T-helper 17 cell (primary cell): Measurements from ENCODE around the gene RAD50. TPM values are rescaled to one million over a fixed set of nuclear protein-coding genes. Genes with fewer than 3 reads are reported as not detected.
"Not testable (repeated sequence)": the region's sequence is repeated elsewhere in the genome, so short reads cannot be mapped to it uniquely, and the experiment has no call there.

Source experiments
- ATAC-seq: fragments of 150-1000 bp; cut with Tn5 transposase; 2 replicates; pipeline ENCODE4 v1.10.0; 2021; ENCODE audit warnings: mild to moderate bottlenecking, moderate library complexity
- DNase-seq, 3 donors: peaks; one replicate each; pipeline versions ENCODE4 v3.0.0 to v3.0.0-alpha.2; 2020 to 2021
- H3K9me3 ChIP-seq: one replicate; pipeline ENCODE4 v1.7.0; 2013; ENCODE audit warnings: low read length, mild to moderate bottlenecking; ENCODE audit not compliant: control insufficient read depth, poor library complexity, severe bottlenecking
- H3K27ac Mint-ChIP-seq: one replicate; pipeline ENCODE4 v1.8.0; 2022; ENCODE audit warnings: mild to moderate bottlenecking, moderate library complexity, mixed read lengths
- H3K27me3 Mint-ChIP-seq: one replicate; pipeline ENCODE4 v1.8.0; 2022; ENCODE audit warnings: mixed read lengths
- H3K36me3 Mint-ChIP-seq: one replicate; pipeline ENCODE4 v1.8.0; 2022; ENCODE audit warnings: low read depth, mixed read lengths
- H3K4me1 Mint-ChIP-seq: one replicate; pipeline ENCODE4 v1.8.0; 2022; ENCODE audit warnings: mild to moderate bottlenecking, mixed read lengths
- H3K4me3 Mint-ChIP-seq: one replicate; pipeline ENCODE4 v1.8.0; 2022; ENCODE audit warnings: mild to moderate bottlenecking, moderate library complexity, mixed read lengths
- total RNA-seq, 4 donors: library from RNA in 2 of 4; stranded (reverse) in 2 of 4; gene quantifications; one replicate each; pipeline ENCODE4 v1.2.3 and lab custom pipeline; 2022 to 2026

The RAD50 gene
- total RNA-seq, 2 donors from 2014 or later, result 20.4 to 22.2 TPM

DNA sequence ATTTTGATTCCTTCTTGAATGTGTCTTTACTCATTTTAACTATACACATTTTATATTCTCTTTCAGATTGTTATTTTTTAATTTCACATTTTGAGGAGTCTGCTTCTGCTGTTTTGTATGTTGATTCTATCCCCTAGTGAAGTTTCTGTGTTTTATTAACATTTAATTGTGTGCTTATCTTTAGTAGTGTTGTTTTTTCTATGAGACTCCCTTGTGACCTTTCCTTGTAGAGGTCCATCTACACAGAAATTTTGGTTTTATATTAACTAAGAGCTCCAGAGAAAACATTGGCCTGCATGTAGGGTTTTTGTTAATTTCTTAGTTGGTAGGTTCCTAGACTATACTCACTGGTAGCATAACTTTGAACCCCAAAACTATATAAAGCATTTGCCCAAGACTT is 65.8 kb downstream of the RAD50 start:
- no peak overlapping the region for H3K4me3 Mint-ChIP-seq
- H3K27ac Mint-ChIP-seq, result peak overlapping the region; percentile 62
- peaks cover 13% of the 10 kb centered on the region for H3K4me1 Mint-ChIP-seq
- H3K27me3 Mint-ChIP-seq, result no peaks in the 10 kb centered on the region
- no peaks in the 10 kb centered on the region for H3K9me3 ChIP-seq
- ATAC-seq (no peak), DNase-seq (no peak)
- peaks cover 20% of the 10 kb centered on the region for H3K36me3 Mint-ChIP-seq

DNA sequence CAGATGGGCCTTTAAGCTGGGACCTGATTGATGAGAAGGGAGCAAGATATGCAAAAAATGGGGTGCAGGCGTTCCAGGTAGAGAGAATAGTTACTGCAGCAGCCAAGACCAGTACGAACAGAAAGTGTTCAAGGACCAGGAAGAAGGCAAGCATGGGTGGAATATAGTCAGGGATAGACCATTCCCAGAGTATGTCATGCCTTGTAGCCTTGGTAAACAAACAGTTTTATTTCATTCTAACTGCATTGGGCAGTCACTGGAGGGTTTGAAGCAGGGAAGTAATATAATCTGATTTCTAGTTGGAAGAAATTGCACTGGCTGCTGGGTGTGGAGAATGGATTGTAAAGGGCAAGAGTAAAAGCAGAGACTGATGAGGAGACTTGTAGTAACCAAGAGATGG is 70.7 kb downstream of the RAD50 start:
- ATAC-seq (no peak), DNase-seq (no peak)
- no peaks in the 10 kb centered on the region for H3K9me3 ChIP-seq
- no peaks in the 10 kb centered on the region for H3K27me3 Mint-ChIP-seq
- peaks cover 29% of the 10 kb centered on the region for H3K4me1 Mint-ChIP-seq
- peaks cover 18% of the 10 kb centered on the region for H3K36me3 Mint-ChIP-seq
- no peak overlapping the region for H3K27ac Mint-ChIP-seq
- no peak overlapping the region for H3K4me3 Mint-ChIP-seq

DNA sequence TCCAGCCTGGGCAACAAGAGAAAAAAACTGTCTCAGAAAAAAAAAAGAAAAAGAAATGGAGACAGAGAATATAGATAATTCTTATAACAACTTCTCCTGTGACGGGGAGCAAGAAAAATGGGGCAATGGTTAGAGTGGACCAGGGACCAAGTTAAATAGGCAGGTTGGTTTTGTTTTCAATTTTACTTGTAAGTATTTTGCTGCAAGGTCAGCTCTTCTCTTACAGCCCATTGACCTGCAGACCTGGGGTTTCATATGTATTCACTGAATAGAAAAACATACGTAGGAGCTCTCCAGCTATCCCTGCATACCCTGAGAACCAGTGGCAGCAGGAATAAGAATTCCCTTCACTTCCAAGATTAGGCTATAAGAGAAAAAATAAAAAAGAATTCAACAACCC is 72.0 kb downstream of the RAD50 start:
- no peaks in the 10 kb centered on the region for H3K9me3 ChIP-seq
- peaks cover 12% of the 10 kb centered on the region for H3K36me3 Mint-ChIP-seq
- H3K4me1 Mint-ChIP-seq, result peaks cover 24% of the 10 kb centered on the region
- DNase-seq, result no peak
- H3K4me3 Mint-ChIP-seq, result no peak overlapping the region
- H3K27ac Mint-ChIP-seq, result peak overlapping the region; percentile 43
- H3K27me3 Mint-ChIP-seq, result no peaks in the 10 kb centered on the region
- no peak for ATAC-seq

DNA sequence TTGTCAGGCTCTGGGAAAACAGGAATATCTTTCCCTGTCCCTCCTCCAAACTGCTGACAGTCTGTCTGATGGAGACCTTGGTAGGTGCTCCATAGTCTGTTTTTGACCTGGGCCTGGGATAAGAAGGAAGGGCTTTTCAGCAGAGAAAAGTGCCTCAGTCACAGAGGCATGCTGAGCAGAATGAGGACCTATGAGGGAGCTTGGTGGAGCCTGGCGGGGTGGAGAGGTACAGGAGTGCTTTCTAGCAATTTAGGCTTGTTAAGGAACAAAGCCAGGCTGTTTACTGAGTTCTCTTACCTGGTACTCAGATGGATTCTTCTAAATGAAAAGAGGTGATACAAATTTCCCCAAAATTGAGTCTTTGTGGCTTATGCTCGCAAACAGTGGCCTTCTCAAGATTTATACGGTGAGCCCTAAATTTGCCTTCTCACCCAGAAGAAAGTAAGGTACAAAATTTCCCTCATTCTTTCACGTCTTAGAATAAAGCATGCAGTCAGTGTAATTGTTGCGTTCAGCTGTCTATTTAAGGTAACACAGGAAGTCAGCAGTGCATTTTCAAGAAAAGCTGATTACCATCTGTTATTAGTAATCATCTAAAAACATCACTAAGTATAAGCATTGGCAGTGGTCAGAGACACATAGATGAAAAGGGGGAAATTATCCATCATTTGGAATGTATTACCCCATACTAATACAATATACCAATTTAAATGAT is 72.6 kb downstream of the RAD50 start:
- DNase-seq (no peak), ATAC-seq (no peak)
- no peaks in the 10 kb centered on the region for H3K9me3 ChIP-seq
- H3K4me1 Mint-ChIP-seq, result peaks cover 24% of the 10 kb centered on the region
- H3K36me3 Mint-ChIP-seq, result peaks cover 12% of the 10 kb centered on the region
- no peaks in the 10 kb centered on the region for H3K27me3 Mint-ChIP-seq
- peak overlapping the region; percentile 43 for H3K27ac Mint-ChIP-seq
- no peak overlapping the region for H3K4me3 Mint-ChIP-seq

DNA sequence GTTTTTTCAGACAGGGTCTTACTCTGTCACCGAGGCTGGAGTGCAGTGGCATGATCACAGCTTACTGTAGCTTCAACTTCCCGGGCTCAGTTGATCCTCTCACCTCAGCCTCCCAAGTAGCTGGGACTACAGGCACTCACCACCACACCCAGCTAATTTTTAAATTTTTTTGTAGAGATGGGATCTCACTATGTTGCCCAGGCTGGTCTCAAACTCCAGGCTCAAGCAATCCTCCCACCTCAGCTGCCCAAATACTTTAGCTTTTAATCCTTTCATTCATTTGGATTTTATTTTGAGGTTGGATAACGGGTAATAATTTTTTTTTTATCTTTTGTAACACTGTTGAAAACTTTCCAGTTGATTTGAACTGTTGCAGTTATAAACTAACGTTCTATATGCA is 76.8 kb downstream of the RAD50 start:
- not testable (repeated sequence) for H3K36me3 Mint-ChIP-seq, ATAC-seq, DNase-seq, H3K4me3 Mint-ChIP-seq, H3K9me3 ChIP-seq, H3K27me3 Mint-ChIP-seq, H3K27ac Mint-ChIP-seq
- H3K4me1 Mint-ChIP-seq, result peaks cover 21% of the 10 kb centered on the region

DNA sequence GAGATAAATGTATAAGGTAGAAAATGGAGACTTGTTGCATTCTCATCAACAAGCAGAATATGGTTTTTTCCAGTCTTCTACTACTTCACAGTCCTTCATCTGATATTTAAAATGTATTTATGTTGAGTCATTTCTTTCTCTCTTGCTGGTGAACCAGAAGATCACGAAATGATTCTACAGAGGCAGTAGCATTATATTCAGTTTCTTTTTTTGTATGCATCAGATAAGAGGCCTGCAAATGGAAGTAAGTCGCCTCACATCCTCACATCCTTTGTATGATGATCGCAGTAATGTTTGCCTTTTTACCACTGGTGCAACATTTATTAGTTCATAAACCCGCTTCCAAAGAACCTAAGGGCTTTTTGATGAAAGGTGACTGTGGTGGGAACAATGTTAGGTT is 79.1 kb downstream of the RAD50 start:
- no peaks in the 10 kb centered on the region for H3K27me3 Mint-ChIP-seq
- H3K4me3 Mint-ChIP-seq, result no peak overlapping the region
- no peaks in the 10 kb centered on the region for H3K9me3 ChIP-seq
- H3K27ac Mint-ChIP-seq, result no peak overlapping the region
- H3K36me3 Mint-ChIP-seq, result peaks cover 5% of the 10 kb centered on the region
- no peak for ATAC-seq
- peaks cover 12% of the 10 kb centered on the region for H3K4me1 Mint-ChIP-seq
- no peak for DNase-seq

DNA sequence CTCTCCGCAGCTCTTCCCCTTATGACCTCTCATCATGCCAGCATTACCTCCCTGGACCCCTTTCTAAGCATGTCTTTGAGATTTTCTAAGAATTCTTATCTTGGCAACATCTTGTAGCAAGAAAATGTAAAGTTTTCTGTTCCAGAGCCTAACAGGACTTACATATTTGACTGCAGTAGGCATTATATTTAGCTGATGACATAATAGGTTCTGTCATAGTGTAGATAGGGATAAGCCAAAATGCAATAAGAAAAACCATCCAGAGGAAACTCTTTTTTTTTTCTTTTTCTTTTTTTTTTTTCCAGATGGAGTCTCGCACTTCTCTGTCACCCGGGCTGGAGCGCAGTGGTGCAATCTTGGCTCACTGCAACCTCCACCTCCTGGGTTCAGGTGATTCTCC is 80.5 kb downstream of the RAD50 start:
- DNase-seq (no peak), ATAC-seq (no peak)
- Mint-ChIP-seq H3K27me3 (no peaks in the 10 kb centered on the region), H3K4me3 (no peak overlapping the region), H3K4me1 (peaks cover 6% of the 10 kb centered on the region), H3K27ac (peak overlapping the region; percentile 59), H3K36me3 (peaks cover 2% of the 10 kb centered on the region)
- H3K9me3 ChIP-seq, result no peaks in the 10 kb centered on the region

DNA sequence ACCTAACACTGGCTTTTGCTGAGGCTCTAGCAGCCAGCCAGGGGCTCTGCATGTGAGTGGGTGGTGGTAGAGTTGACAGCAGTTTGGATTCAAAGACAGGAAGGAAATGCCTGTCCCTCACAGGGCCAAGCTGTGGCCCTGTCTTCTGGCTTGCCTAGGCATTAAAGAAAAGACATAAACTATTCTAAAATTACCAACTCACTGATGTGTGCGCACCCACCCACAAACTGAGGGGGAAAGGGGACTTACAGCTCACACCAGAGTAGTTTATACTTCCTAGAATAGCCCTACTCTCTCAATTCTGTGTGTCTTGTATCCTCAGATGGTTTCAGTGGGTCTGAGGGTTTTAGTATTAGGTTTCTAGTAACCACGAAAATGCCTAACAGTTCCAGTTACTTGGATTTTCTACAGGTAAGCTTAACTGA is 82.9 kb downstream of the RAD50 start:
- H3K4me1 Mint-ChIP-seq, result peaks cover 6% of the 10 kb centered on the region
- peaks cover 10% of the 10 kb centered on the region for H3K36me3 Mint-ChIP-seq
- ATAC-seq, result no peak
- no peaks in the 10 kb centered on the region for H3K27me3 Mint-ChIP-seq
- DNase-seq, result no peak
- no peak overlapping the region for H3K4me3 Mint-ChIP-seq
- no peak overlapping the region for H3K27ac Mint-ChIP-seq
- H3K9me3 ChIP-seq, result no peaks in the 10 kb centered on the region

DNA sequence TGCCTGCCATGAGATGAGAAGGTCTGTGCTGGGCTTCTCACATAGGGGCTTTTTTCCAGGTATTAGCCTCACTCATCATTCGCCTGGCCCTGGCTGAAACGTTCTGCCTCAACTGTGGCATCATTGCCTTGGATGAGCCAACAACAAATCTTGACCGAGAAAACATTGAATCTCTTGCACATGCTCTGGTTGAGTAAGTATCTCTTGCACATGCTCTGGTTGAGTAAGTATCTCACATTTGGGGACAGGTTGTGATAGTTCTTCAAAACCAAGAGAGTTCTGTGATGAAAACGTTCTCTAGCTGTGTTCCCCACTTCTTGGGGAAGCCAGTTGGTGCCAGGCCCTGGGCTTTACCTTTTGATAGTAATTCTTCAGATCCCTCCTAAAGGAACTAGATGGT is 83.8 kb downstream of the RAD50 start:
- H3K9me3 ChIP-seq, result no peaks in the 10 kb centered on the region
- H3K27me3 Mint-ChIP-seq, result no peaks in the 10 kb centered on the region
- DNase-seq (no peak), ATAC-seq (no peak)
- H3K4me3 Mint-ChIP-seq, result no peak overlapping the region
- H3K36me3 Mint-ChIP-seq, result peaks cover 10% of the 10 kb centered on the region
- no peak overlapping the region for H3K27ac Mint-ChIP-seq
- H3K4me1 Mint-ChIP-seq, result peaks cover 2% of the 10 kb centered on the region

DNA sequence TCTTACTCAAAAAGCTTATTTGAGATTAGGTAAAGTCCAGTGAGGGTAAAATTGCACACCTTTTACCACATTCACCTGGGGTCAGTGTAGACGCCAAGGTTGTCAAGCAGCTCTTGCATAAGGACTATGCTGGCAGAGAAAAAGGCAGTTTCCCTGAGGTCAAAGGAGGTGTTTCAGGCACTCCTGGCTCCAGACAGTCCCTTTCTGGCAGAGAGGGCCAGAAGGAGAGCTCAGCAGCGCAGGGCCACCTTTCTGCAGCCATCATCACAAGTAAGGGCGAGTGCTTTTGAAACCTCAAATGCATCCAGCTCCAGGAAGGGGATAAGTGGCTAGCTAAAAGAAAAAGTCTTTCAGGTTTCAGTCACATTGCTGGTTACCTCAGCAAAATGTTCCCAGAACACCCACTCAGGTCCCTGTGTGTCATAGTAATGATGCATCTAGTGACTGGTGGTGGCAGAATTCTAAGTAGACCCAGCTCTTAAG is 84.5 kb downstream of the RAD50 start:
- Mint-ChIP-seq H3K36me3 (peaks cover 10% of the 10 kb centered on the region), H3K4me3 (no peak overlapping the region), H3K27ac (no peak overlapping the region), H3K27me3 (no peaks in the 10 kb centered on the region), H3K4me1 (no peaks in the 10 kb centered on the region)
- no peaks in the 10 kb centered on the region for H3K9me3 ChIP-seq
- DNase-seq, result no peak
- ATAC-seq, result no peak

DNA sequence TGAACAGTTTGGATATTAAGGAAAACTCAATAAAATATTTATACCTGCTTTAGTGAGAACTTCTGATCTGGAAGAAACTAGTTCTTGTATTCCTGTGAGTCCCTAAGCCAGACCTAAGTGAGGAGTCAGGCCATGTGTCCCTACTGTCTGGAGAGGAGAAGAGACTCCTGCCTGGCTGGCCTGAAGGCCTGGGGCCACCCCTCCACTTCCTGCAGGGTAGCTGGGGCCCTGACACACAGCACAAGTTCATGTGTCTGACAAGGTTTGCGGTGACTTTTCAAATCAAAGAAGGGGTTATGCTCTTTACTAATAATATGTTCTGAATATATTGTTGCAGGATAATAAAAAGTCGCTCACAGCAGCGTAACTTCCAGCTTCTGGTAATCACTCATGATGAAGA is 85.1 kb downstream of the RAD50 start:
- no peak overlapping the region for H3K4me3 Mint-ChIP-seq
- ATAC-seq (no peak), DNase-seq (no peak)
- H3K27me3 Mint-ChIP-seq, result no peaks in the 10 kb centered on the region
- no peaks in the 10 kb centered on the region for H3K4me1 Mint-ChIP-seq
- no peaks in the 10 kb centered on the region for H3K9me3 ChIP-seq
- H3K36me3 Mint-ChIP-seq, result peaks cover 10% of the 10 kb centered on the region
- no peak overlapping the region for H3K27ac Mint-ChIP-seq

DNA sequence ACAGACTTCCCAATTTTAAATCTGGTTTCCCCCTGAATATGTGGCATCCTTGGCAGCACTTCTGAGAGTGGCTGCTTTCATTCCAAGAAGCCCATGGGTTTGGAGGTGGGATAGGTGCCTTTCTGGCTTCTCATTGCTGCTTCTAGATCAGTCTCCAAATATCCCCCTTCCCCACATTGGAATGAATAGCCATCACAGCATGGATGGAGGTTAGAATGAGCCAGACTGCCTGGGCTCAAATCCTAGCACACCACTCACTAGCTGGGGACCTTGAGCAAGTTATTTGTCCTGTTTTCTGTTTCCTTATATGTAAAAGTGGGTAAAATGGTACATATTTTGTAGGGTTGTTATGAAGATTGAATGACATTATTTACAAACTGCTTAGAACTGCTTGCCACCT is 87.4 kb downstream of the RAD50 start:
- Mint-ChIP-seq H3K27ac (no peak overlapping the region), H3K36me3 (peaks cover 8% of the 10 kb centered on the region), H3K4me3 (no peak overlapping the region), H3K4me1 (no peaks in the 10 kb centered on the region), H3K27me3 (no peaks in the 10 kb centered on the region)
- H3K9me3 ChIP-seq, result peaks cover 8% of the 10 kb centered on the region
- ATAC-seq (no peak), DNase-seq (no peak)

DNA sequence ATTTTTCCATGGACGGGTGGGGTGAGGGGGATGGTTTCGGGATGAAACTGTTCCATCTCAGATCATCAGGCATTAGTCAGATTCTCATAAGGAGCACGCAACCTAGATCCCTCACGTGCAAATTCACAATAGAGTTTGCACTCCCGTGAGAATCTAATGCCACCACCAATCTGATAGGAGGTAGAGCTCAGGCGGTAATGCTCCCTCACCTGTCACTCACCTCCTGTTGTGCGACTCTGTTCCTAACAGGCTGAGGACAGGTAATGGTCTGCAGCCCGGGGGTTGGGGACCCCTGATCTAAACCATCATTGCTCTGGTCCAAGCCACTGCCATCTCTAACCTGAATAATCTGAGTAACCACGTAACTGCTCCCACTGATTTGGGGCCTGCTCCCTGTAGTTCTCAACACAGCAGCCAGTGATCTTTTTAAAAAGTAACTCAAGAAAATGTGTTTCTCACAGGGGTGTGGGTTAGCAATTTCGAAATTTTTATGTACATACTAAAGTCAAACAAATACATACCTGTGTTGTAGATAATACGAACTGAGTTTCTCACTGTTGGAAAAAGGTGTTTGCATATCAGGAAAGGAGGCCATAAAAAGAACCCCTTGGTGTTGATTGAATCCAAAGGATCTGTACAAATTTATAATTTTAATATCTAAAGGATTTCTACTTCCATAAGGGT is 89.9 kb downstream of the RAD50 start:
- Mint-ChIP-seq H3K36me3 (peaks cover 8% of the 10 kb centered on the region), H3K27me3 (no peaks in the 10 kb centered on the region), H3K27ac (no peak overlapping the region), H3K4me3 (no peak overlapping the region), H3K4me1 (no peaks in the 10 kb centered on the region)
- peaks cover 8% of the 10 kb centered on the region for H3K9me3 ChIP-seq
- DNase-seq (no peak), ATAC-seq (no peak)

DNA sequence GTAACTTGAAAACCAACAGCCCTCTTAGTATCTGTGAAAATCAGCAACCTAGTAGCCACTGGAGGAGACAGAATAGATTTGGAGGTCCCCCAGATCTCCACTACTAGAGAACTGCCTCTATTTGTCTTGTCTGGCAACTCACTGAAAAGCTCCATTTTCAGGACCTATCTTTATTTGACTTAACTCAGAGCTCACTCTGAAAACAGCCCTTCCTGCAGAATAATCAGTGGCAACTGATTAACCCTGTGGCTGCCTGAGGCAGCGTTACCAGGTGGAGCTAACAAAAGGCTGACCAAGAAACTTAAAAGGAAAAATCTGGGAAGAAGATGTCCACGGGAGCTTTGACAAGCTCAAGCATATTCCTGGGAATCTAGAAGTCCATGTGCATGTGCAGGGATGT is 90.7 kb downstream of the RAD50 start:
- H3K4me1 Mint-ChIP-seq, result no peaks in the 10 kb centered on the region
- DNase-seq (no peak), ATAC-seq (no peak)
- H3K36me3 Mint-ChIP-seq, result peaks cover 8% of the 10 kb centered on the region
- no peak overlapping the region for H3K4me3 Mint-ChIP-seq
- H3K9me3 ChIP-seq, result peaks cover 8% of the 10 kb centered on the region
- no peak overlapping the region for H3K27ac Mint-ChIP-seq
- H3K27me3 Mint-ChIP-seq, result no peaks in the 10 kb centered on the region
